ENCODE results near the gene SART1.

Gene SART1

DNA sequence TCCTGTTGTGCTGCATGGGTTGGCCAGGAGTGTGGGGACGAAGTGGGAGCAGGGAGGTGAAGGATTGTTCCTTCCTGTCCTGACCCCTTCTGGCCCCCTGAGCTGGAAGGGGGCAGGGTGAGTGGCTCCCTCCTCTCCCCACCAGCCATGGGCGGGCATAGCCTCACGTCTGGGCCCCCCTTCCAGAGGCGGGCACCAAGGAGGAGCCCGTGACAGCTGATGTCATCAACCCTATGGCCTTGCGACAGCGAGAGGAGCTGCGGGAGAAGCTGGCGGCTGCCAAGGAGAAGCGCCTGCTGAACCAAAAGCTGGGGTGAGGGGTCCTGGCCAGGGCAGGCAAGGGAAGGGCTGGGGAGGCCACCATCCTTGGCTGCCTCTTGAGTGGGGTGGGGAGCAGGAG, 3.4 kb downstream of the SART1 start:
- no peak for DNase-seq (ENCODE audit: low read depth)

DNA sequence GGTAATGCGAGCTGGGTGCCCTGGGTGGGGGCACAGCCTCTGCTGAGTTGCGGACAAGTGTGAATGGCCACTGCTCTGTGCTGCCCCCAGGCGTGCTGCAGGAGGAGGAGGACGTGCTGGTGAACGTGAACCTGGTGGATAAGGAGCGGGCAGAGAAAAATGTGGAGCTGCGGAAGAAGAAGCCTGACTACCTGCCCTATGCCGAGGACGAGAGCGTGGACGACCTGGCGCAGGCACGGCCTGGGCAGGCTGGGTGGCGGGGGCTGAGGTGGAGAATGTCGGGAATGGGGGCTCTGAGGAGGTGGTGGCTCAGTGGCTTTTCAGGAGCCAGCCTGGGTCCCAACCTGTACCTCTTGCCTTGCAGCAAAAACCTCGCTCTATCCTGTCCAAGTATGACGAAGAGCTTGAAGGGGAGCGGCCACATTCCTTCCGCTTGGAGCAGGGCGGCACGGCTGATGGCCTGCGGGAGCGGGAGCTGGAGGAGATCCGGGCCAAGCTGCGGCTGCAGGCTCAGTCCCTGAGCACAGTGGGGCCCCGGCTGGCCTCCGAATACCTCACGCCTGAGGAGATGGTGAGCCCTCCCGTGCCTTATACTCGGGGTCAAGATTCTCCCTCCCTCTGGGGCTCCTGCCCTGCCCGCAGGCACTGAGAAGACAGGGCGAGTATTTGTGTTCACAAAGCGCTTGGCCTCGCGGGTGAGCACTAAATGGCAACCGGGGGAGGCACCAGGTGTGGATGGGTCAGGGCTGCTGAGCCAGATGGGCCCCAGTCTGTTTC, 4.6 kb downstream of the SART1 start:
- DNase-seq (ENCODE audit: low read depth), result no peak

DNA sequence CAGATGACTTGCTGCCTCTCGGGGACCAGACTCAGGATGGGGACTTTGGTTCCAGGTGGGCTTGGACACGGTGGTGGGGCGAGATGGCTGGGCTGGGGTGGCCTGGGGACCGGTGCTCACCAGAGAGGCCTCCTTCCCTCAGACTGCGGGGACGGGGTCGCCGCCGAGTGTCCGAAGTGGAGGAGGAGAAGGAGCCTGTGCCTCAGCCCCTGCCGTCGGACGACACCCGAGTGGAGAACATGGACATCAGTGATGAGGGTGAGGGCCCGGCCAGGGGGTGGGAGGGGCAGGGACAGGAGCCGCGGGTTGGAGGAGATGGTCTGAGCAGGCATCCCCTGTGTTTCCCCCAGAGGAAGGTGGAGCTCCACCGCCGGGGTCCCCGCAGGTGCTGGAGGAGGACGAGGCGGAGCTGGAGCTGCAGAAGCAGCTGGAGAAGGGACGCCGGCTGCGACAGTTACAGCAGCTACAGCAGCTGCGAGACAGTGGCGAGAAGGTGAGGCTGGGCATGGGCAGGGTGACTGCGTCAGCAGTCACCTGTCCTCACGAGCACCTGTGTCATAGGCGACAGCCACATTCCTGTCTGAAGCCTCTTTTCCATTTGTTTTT, 5.9 kb downstream of the SART1 start:
- DNase-seq (ENCODE audit: low read depth), result no peak

DNA sequence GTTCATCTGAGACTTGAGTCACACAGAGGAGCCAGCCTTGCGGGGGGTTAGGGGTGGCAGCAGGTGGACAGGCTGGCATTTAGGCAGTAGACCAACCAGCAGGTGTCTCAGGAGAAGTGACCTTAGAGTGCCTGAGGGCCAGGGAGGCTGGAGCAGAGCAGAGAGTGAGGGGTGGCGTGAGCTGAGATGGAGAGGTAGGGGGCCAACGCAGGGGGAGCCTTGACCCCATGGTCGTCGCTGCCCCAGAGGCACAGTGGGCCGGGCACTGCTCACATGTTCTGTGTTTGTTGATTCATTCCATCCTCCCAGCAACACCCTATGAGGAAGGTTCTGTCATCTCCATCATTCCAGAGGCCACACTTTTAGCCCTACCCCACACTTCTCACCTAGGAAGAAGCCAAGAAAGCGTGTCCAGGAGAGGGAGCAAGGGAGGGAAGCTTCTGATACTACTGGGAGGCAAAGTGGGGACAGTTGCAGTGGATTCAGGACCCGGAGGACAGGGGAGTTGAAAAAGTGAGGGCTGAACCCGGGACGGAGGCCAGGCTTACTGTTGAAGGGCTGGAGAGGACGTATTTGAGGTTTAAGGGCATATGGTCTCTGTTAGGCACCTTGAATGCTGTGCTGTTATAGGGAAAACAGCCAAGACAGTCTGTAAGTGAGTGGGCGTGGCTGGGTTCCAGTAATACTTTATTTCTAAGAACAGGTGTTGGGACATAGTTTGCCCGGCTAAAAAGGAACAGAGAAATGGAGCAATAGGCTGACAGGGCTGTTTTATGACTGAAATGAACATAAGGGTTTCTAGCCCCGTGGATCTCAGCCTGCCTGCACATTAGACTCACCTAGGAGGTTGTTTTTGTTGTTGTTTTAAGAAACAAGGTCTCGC, 7.3 kb downstream of the SART1 start:
- DNase-seq (ENCODE audit: low read depth), result no peak

DNA sequence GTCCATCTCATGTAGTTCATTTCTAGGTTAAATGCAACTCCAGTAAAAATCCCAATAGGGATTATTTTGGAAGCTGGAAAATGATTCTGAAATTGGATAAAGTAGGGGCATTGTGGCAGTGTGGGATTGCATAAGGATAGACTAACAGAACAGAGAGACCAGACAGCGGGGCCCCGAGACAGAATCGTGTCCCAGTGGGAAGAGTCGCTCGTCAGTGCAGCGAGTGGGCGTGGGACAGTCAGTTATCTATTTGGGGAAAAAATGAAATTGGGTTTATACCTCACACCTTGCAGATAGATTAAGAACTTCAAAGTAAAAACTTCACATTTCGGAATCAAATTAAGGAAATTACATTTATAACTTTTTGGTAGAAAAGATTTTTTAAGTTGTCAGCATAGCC, 10.6 kb downstream of the SART1 start:
- DNase-seq (ENCODE audit: low read depth), result no peak

DNA sequence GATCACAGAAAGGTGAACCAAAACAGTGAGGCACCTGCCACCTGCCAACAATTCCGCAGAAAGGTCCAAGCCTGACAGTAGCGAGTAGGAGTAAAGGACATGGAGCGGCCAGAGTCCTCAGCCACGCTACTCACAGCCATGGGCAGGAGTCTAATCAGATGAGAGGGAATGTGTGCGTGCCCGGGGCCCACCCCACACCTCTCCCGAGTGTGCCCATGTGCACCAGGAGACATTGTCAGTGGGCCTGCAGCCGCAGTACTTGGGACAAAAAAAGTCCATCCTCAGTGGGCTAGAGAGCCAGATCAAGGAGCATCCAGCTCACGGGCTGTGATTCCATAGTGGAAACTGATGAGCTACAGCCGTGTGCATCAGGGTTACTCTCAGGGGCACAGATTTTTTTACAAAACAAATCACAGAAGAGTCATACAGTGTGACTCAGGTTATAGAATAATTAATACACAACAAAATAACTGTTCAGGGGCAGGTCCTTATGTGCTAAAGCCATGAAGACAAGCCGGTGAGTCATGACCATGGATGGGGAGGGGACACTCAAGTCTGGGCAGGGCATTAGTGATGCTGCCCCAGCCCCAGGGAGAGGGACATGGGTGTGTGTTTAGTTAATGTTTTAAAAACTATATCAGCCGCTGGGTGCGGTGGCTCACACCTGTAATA, 12.0 kb downstream of the SART1 start:
- DNase-seq (ENCODE audit: low read depth), result no peak

DNA sequence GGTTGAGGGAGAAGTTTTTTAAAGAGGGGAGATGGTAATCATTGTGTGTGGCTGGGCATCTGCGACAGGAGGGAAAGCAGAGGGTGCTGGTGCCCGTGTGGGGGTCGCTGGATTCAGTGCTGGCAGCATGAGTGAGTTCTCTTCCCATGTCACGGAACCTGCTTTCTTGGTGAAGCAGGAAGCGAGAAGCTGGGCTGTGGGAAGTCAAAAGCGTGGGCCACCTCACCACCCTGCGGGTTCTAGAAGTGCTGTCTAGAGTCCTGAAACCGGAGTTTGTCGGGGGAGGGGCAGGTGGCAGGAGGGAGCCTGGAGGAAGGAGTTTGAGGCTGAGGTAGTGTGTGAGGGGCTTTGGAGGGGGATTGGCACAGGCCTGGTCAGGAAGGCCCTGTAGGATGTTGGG, 14.2 kb downstream of the SART1 start:
- DNase-seq (ENCODE audit: low read depth), result no peak

DNA sequence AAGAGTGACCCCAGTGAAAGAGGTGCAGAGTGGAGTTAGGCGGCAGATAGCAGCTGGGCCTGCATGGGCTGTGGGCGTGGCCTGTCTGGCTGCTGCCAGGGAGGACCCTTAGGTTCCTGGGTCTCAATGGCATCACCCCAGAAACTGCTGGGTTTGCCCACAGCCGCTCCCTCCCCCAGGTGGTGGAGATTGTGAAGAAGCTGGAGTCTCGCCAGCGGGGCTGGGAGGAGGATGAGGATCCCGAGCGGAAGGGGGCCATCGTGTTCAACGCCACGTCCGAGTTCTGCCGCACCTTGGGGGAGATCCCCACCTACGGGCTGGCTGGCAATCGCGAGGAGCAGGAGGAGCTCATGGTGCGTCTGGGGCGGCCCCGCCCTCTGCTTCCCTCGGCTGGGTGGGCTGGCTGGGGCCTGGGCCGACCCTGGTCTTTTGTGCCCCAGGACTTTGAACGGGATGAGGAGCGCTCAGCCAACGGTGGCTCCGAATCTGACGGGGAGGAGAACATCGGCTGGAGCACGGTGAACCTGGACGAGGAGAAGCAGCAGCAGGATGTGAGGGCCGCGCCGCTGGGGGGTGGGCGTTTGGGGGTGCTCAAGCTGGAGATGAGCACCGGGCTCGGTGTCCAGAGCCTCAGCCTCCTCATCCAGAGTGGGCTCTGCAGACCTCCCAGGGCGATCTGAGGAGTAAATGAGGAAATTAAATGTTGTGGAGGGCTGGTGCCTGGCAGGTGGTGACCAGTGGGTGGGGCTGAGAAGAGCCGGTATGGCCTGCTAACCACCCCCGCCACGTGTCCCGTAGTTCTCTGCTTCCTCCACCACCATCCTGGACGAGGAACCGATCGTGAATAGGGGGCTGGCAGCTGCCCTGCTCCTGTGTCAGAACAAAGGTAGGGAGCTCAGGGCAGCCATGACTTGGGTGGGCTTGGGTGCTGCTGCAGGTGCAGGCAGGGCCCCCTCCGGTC, 15.0 kb downstream of the SART1 start:
- no peak for DNase-seq (ENCODE audit: low read depth)

DNA sequence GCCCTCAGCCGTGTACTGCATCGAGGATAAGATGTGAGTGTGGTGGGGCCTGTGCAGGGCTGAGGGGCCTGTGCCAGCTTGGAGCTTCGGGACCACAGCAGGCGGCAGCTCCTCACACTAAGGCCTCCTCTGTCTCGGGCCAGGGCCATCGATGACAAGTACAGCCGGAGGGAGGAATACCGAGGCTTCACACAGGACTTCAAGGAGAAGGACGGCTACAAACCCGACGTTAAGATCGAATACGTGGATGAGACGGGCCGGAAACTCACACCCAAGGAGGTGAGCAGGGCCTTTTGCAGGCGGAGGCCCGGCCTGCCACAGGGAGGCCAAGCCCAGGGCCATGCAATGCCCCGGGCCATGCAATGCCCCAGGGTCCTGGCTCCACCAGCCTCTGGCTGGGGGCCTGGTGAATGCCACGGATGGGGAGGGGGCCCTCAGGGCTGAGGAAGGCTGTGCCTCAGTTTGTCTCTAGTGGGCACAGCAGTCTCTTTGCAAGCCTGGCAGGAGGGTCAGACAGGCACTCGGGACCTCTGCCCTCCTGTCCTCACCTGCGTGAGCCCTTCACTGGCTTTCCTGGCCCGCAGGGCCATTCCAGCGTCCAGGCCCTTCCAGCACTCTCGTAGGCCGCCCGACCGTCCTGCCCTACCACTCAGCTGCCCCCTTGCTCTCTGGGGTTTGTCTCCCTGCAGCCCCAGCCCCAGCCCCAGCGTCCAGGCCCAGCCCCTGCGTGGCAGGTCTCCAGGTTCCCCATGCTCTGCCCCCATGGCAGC, 16.3 kb downstream of the SART1 start:
- DNase-seq (ENCODE audit: low read depth), result no peak

DNA sequence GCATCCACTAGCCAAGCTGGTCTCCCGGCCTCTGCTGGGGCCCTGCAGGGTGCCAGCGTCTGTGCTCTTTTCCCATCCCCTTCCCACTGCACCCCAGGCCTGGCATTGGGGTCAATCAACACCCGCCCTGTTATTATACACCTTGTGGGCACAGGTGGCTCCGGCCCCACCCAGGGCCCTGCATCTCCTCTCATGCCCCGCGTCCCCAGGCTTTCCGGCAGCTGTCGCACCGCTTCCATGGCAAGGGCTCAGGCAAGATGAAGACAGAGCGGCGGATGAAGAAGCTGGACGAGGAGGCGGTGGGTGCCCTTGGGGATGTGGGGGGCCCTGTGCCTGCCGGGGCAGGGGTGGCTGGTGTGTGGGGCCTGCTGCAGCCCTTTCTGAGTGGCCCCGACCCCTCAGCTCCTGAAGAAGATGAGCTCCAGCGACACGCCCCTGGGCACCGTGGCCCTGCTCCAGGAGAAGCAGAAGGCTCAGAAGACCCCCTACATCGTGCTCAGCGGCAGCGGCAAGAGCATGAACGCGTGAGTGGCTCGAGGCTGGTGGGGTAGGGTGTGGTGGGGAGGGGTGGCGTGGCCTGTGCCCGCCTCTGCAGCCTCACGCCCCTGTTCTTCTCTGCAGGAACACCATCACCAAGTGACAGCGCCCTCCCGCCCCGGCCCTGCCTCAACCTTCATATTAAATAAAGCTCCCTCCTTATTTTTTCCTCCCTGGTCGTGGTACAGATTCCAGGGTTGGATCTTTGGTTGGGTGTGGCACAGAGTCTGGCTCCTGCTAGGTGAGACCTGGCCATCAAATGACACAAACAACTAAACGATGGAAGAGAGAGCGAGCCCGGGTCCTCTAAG, 17.1 kb downstream of the SART1 start:
- DNase-seq (ENCODE audit: low read depth), result no peak

DNA sequence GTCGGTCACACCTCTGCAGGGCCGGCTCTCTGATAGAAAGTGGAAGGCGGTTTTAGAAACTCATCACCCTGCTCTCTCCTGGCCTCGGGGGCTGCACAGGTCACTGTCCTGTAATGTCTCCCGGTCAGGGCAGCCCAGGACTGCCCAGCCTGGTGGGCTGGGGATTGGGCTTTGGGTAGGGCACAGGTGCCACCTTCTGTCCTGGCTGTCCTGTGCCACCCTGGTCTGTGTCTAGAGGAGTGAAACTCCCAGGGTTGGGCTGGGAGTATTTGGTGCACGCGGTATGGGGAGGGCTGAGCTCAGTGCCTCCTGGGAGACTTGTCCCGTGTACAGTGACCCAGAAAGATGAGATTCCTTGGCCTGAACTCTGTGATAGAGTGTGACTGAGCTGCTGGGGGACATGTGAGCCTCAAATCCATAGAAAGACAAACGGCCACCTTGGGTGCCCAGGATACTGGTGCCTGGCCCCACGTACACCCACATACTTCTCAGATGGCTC, 17.8 kb downstream of the SART1 start:
- DNase-seq (ENCODE audit: low read depth), result no peak

DNA sequence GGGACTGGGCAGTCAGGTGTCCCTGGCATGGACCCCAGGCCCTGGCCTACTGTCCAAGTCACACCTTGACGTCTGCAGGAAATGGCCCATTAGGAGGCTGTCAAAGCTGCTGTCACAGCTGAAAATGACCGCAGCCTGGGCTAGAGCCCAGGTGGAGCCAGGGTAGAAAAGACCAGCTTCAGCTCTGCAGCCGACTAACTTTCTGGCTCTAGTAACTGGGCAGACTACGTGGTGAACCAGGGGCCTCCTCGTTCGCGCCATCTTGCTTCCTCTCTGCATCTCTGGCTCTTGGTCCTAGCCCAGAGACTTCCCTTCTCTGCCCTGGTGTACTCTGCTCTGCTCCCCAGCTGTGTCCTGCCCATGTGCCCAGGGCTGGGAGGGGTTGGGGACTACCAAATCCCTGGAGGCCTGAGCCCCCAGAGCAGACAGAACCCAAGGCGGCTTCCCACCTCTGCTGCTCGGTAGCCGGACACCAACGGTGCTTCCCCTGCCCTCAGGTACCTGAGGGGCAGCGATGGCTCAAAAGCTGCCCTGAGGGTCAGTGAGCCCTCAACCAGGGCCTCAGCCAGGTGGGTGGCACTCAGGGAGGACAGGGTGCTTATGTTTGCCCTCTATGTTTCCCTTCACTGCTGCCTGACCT, 19.7 kb downstream of the SART1 start:
- no peak for DNase-seq (ENCODE audit: low read depth)

DNA sequence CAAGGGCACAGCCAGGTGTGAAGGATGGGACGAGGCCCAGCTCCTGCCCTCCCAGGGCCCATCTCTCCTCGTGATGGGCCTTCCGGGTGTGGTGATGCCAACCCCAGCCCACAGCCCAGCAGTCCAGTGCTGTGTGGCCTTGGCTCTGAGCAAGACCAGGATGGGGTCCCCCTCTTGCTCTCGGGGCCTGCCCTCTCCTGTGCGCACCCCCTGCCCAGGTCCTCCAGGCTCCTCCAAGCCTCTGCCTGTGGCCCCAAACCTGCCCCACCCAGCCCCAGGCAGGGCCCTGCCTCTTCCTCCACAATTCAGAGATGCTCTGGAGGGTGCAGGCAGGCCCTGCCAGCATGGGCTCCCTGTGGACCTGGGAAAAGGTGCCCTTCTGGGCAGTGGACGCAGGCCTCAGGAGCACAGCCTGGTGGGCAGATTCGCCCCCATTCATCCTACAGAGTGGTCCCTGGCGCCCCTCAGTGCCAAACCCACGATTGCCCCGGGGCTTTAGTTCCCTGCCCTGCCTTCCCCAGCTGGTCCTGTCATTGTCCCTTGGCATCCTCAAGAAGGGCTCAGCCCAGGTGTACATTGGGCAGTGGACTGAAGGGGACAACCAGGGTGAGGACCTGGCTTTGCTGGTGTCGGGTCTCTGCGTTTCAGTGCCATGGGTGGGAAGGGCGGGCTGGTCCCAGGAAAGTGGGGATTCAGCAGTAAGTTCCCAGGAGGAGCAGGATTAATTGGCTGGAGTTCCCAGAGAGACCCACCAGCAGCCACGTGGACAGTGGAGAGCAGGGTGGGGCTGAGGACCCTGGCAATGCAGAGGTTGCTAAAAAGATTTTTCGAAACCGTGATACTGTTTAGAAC, 20.7 kb downstream of the SART1 start:
- no peak for DNase-seq (ENCODE audit: low read depth)

DNA sequence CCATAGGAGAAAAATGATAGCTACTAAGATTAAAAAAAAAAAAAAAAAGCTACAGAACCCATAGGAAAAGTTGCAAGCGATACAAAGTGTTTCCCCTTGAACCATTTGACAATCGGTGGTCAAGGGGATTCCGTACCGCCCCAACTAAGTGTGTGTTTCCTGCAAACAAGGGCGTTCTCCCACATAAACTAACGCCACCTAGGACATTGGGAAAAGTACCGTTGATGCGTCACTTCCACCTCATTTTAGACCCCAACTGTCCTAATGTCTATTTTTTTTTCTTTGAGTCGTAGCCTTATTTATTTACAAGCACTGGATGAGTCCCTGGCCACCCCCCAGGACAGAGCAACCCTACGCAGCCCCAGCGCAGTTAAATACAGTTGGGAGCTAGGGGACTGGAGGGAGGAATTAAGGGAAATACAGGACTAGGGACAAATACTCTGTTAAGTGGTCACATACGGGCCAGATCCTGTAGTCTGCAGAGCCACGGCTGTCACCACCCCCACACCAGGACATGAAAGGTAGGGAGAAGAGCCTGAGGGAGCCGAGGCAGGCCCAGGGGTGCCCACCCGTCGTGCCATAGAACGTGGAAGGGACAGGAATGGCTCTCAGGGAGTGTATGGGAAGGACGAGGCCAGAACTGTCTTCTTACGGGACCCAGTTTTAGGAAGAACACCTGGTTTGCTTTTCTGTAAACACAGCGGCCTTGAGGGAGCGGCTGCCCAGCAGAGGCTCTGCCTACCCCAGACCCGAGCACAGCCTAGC, 21.5 kb downstream of the SART1 start:
- DNase-seq (ENCODE audit: low read depth), result no peak

DNA sequence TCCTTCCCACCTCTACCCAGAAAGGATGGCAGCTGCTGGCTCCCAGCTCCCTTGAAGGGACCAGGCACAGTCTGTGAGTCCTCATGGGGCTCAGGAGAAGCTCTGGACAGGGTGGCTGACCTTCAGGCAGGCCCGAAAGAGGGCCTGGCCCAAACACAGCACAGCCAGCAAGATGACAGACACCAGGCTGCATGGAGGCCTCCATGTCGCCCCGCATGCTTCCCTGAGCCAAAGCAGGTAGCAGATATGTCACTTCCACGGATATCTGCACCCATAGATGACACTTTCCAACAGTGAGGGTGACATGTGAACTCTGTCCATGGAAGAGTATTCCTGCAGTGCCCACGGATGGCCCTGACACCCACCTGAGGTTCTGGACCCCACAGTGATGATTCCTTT, 22.1 kb downstream of the SART1 start:
- DNase-seq (ENCODE audit: low read depth), result no peak

DNA sequence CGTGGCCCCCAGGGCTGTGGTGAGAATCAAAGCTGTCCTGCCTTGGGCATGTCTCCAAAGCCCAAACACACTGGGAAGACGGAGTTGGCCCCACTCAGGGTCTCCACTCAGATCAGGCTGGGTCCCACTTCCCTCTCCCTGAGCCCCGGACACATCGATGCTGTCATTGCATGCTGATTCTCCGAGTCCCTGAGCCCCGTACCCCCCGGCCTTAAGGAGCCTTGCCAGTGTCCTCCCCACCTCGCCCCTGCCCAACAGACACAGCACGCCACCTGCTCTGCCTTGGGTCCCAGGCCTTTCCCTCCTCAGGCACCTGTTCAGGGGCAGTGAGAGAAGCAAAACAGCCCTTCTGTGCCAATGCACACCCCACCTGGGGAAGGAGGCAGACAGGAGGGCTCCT, 25.8 kb downstream of the SART1 start:
- no peak for DNase-seq (ENCODE audit: low read depth)
